MCF 10A (cell line): ENCODE data around the gene LPP. TPM values are rescaled to one million over a fixed set of nuclear protein-coding genes. Genes with fewer than 3 reads are reported as not detected.

ENCODE experiments used
- BruUV-seq: library from RNA; stranded (reverse); fragments of 400-500 nt; replicated peaks from 2 replicates; lab custom pipeline; 2021; lab: Mats Ljungman, UMichigan
- CTCF ChIA-PET: fragments of 300-600 bp; sonication (Branson Sonifier 250); formaldehyde crosslinking; extraction: SDS; loops from one replicate; lab custom pipeline; 2021; ENCODE audit warnings: antibody characterized with exemption, inconsistent platforms; lab: Yijun Ruan, JAX
- POLR2A ChIA-PET: fragments of 300-600, 350-650 bp; sonication (Branson Sonifier 250); formaldehyde crosslinking; extraction: SDS; loops from one replicate; lab custom pipeline; 2020; ENCODE audit warnings: antibody characterized with exemption, inconsistent platforms; lab: Yijun Ruan, JAX
- DNase-seq: peaks from one replicate; pipeline ENCODE4 v3.0.0-alpha.2; 2018; ENCODE audit not compliant: unreplicated experiment
- H3K27ac Mint-ChIP-seq: one replicate; pipeline ENCODE4 v1.8.0; 2022; ENCODE audit warnings: mild to moderate bottlenecking, low read depth, mixed read lengths; ENCODE audit not compliant: unreplicated experiment
- H3K27me3 Mint-ChIP-seq: one replicate; pipeline ENCODE4 v1.8.0; 2022; ENCODE audit warnings: mixed read lengths; ENCODE audit not compliant: insufficient read depth, unreplicated experiment
- H3K36me3 Mint-ChIP-seq: one replicate; pipeline ENCODE4 v1.8.0; 2022; ENCODE audit warnings: mild to moderate bottlenecking, moderate library complexity, mixed read lengths; ENCODE audit not compliant: insufficient read depth, unreplicated experiment
- H3K4me1 Mint-ChIP-seq: one replicate; pipeline ENCODE4 v1.8.0; 2022; ENCODE audit warnings: mixed read lengths; ENCODE audit not compliant: insufficient read depth, unreplicated experiment
- H3K4me3 Mint-ChIP-seq: one replicate; pipeline ENCODE4 v1.8.0; 2022; ENCODE audit warnings: mild to moderate bottlenecking, moderate library complexity, mixed read lengths; ENCODE audit not compliant: unreplicated experiment
- H3K9me3 Mint-ChIP-seq: one replicate; pipeline ENCODE4 v1.8.0; 2022; ENCODE audit warnings: mixed read lengths; ENCODE audit not compliant: unreplicated experiment
- intact Hi-C: fragments of 100-400 bp; cut with micrococcal nuclease; formaldehyde crosslinking; loops from 2 replicates; pipeline ENCODE4 v1.14.1; 2022
- total RNA-seq: library from RNA; stranded (reverse); gene quantifications from 2 replicates; pipeline ENCODE4 v1.2.3, GENCODE V29; 2022
- TF ChIP-seq, protein P1 (sequence below): fragments of 200-600 bp; IDR thresholded peaks from one replicate; pipeline ENCODE4 v1.8.0; 2022; ENCODE audit warnings: antibody characterized with exemption, mild to moderate bottlenecking; ENCODE audit not compliant: unreplicated experiment

The LPP gene
- total RNA-seq, 1 experiment from 2014 or later = 117 TPM

DNA sequence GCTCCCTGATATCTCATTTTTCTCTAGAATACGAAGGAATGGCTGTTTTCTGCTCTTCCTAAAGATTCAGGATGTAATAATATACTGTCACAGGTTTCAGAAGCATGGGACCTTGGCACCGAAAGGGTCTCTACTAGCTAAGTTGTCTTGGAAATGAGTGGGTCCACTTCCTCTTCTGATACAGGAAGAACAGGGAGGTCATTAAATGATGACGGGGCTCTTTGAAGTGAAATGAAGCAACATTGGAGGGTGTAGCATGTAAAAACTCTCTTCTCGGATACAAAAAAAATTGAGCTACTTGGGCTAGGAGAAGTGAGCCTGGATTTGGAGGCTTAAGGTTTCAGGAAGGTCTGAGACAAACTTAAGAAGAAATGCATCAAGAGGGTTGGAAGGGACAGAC, 668.0 kb downstream of the LPP start:
- BruUV-seq = no TSS peak
- Mint-ChIP-seq H3K9me3 (no peaks in the 10 kb centered on the region), H3K4me3 (no peak overlapping the region), H3K27ac (no peak overlapping the region), H3K27me3 (no peaks in the 10 kb centered on the region), H3K36me3 (no peaks in the 10 kb centered on the region), H3K4me1 (peaks cover 35% of the 10 kb centered on the region)
- intact Hi-C loops = no loop called here
- no peak for DNase-seq
- TF ChIP-seq, protein P1, sequence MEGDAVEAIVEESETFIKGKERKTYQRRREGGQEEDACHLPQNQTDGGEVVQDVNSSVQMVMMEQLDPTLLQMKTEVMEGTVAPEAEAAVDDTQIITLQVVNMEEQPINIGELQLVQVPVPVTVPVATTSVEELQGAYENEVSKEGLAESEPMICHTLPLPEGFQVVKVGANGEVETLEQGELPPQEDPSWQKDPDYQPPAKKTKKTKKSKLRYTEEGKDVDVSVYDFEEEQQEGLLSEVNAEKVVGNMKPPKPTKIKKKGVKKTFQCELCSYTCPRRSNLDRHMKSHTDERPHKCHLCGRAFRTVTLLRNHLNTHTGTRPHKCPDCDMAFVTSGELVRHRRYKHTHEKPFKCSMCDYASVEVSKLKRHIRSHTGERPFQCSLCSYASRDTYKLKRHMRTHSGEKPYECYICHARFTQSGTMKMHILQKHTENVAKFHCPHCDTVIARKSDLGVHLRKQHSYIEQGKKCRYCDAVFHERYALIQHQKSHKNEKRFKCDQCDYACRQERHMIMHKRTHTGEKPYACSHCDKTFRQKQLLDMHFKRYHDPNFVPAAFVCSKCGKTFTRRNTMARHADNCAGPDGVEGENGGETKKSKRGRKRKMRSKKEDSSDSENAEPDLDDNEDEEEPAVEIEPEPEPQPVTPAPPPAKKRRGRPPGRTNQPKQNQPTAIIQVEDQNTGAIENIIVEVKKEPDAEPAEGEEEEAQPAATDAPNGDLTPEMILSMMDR = no peak
- ChIA-PET CTCF (interaction anchor here (0.6 to 1.1 kb wide), 3 partner anchors 29 to 113 kb away, joined by 3 read pairs; no protein-coding TSS in a partner anchor), POLR2A (interaction anchor here (0.6 to 1.2 kb wide), 5 partner anchors 11 to 1082 kb away, joined by 3 to 5 read pairs (median 3); no protein-coding TSS in a partner anchor)

DNA sequence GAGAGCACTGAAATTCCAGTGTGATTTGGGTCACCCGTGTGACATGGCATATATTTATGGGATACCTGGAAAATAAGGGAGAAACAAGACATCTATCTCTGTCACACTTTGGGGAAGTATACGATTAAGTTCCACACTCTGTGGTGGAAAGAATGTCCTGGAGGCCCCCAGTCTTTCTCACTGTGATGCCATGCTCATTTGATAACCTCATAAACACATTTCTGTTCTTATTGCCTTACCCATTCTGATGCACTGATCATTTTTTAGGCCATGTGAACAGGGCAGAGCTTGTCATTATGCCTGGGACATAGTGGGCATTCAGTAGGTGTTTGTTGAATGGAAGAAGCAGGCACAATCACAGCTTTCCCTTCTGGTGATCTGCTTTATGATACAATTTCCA, 668.5 kb downstream of the LPP start:
- no peak overlapping the region for H3K27ac Mint-ChIP-seq
- intact Hi-C loops = no loop called here
- ChIA-PET POLR2A (interaction anchor here (0.6 to 1.2 kb wide), 4 partner anchors 32 to 1082 kb away, joined by 3 to 4 read pairs (median 3); no protein-coding TSS in a partner anchor), CTCF (interaction anchor here (0.6 kb wide), 1 partner anchor 29 kb away, joined by 3 read pairs; no protein-coding TSS in a partner anchor)
- no peaks in the 10 kb centered on the region for H3K27me3 Mint-ChIP-seq
- H3K4me1 Mint-ChIP-seq = peaks cover 31% of the 10 kb centered on the region
- BruUV-seq = no TSS peak
- no peaks in the 10 kb centered on the region for H3K9me3 Mint-ChIP-seq
- TF ChIP-seq, protein P1 = no peak
- no peaks in the 10 kb centered on the region for H3K36me3 Mint-ChIP-seq
- no peak overlapping the region for H3K4me3 Mint-ChIP-seq
- no peak for DNase-seq

DNA sequence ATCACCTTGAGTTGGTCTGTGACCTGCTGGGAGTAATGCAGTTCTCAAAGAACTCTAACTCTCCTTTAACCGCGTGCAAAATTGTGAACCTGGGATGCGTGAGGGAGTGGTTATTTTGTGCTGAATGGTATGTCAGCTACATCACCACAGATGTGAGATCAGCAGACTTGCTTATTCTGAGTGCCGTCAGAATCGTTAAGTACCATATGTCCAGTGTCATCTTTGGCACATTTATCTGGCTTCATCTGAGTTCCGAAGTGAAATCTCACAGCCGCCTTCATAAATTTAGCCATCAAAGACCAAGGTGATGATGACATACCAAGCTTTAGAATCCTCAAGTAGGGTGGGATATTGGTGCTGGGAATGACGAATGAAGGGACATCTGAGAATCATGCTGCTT, 670.6 kb downstream of the LPP start:
- H3K36me3 Mint-ChIP-seq = no peaks in the 10 kb centered on the region
- H3K27me3 Mint-ChIP-seq = no peaks in the 10 kb centered on the region
- intact Hi-C loops = no loop called here
- H3K27ac Mint-ChIP-seq = no peak overlapping the region
- H3K4me1 Mint-ChIP-seq = peaks cover 9% of the 10 kb centered on the region
- no peak overlapping the region for H3K4me3 Mint-ChIP-seq
- ChIA-PET POLR2A (interaction anchor here (1.4 kb wide), 1 partner anchor 123 kb away, joined by 3 read pairs; no protein-coding TSS in a partner anchor), CTCF (interaction anchor here (0.5 to 1.3 kb wide), 3 partner anchors 41 to 129 kb away, joined by 3 to 5 read pairs (median 4); no protein-coding TSS in a partner anchor)
- H3K9me3 Mint-ChIP-seq = no peaks in the 10 kb centered on the region
- DNase-seq = no peak
- TF ChIP-seq, protein P1 = no peak
- no TSS peak for BruUV-seq

DNA sequence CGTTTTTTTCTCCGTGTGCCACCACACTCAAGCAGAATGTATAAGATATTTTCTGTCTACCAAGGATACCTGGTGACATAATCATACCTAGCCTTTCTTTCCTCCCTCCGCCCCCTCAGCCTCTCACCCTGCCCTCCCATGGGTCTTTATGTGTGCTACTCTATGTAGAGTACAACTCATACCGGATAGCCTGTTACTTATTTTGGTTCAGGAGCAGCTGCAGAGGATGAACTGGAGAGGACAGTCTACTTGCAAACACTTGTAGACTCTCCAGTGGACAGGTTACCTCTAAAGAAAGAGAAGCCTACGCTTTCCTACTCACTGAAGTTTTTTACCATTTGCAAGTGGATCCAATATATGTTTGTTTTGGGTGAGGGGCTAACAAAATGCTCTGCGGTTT, 671.9 kb downstream of the LPP start:
- Mint-ChIP-seq H3K9me3 (no peaks in the 10 kb centered on the region), H3K4me3 (no peak overlapping the region), H3K27ac (no peak overlapping the region), H3K4me1 (no peaks in the 10 kb centered on the region), H3K36me3 (no peaks in the 10 kb centered on the region), H3K27me3 (no peaks in the 10 kb centered on the region)
- TF ChIP-seq, protein P1 = no peak
- ChIA-PET CTCF (interaction anchor here (1.3 kb wide), 1 partner anchor 43 kb away, joined by 5 read pairs; no protein-coding TSS in a partner anchor), POLR2A (interaction anchor here (1.4 kb wide), 1 partner anchor 122 kb away, joined by 3 read pairs; no protein-coding TSS in a partner anchor)
- intact Hi-C loops = no loop called here
- DNase-seq = no peak
- no TSS peak for BruUV-seq
